IPS-18c (cell line): ENCODE data around the gene QPCT.

ENCODE experiments used
- H3K4me3 ChIP-seq: 2 replicates; pipeline ENCODE4 v1.7.0; 2013; ENCODE audit warnings: low read depth, mild to moderate bottlenecking, low read length, moderate library complexity; ENCODE audit not compliant: insufficient read depth
- H3K9me3 ChIP-seq: one replicate; pipeline ENCODE4 v1.6.1; 2013; ENCODE audit warnings: mild to moderate bottlenecking, low read length, moderate library complexity; ENCODE audit not compliant: control insufficient read depth, insufficient read depth

QPCT gene

GRCh38 chr2:37323176-37323780 is 21.2 kb upstream of the QPCT start:
- H3K4me3 ChIP-seq, result peak overlapping the region; percentile 88
- H3K9me3 ChIP-seq, result no peaks in the 10 kb centered on the region

GRCh38 chr2:37323781-37324535 is 20.5 kb upstream of the QPCT start:
- Histone ChIP-seq H3K4me3 (peak overlapping the region; percentile 88), H3K9me3 (no peaks in the 10 kb centered on the region)

- Histone ChIP-seq H3K4me3 (peak overlapping the region; percentile 88), H3K9me3 (no peaks in the 10 kb centered on the region)
Measured at GRCh38 chr2:37324536-37324785, 20.0 kb upstream of the QPCT start.

- Histone ChIP-seq H3K9me3 (no peaks in the 10 kb centered on the region), H3K4me3 (peak within 1 kb of the TSS; percentile 88)
Measured at GRCh38 chr2:37324786-37325624, 19.4 kb upstream of the QPCT start, which contains the start of gene PRKD3. Gene PRKD3 (minus strand): TSS chr2:37324833. CDS start chr2:37316524, 8,309 bp downstream.

GRCh38 chr2:37325625-37326071 is 18.8 kb upstream of the QPCT start:
- peak overlapping the region; percentile 81; the same call in 1 of the 2 replicates for H3K4me3 ChIP-seq
- no peaks in the 10 kb centered on the region for H3K9me3 ChIP-seq

- Histone ChIP-seq H3K9me3 (no peaks in the 10 kb centered on the region), H3K4me3 (no peak overlapping the region)
Measured at GRCh38 chr2:37326285-37326684, 18.1 kb upstream of the QPCT start.

GRCh38 chr2:37326866-37327634 is 17.4 kb upstream of the QPCT start:
- Histone ChIP-seq H3K9me3 (no peaks in the 10 kb centered on the region), H3K4me3 (no peak overlapping the region)

- H3K4me3 ChIP-seq, result no peak overlapping the region
- no peaks in the 10 kb centered on the region for H3K9me3 ChIP-seq
Measured at GRCh38 chr2:37330681-37331080, 13.7 kb upstream of the QPCT start.

GRCh38 chr2:37332560-37332959 is 11.9 kb upstream of the QPCT start:
- H3K4me3 ChIP-seq, result no peak overlapping the region
- H3K9me3 ChIP-seq, result no peaks in the 10 kb centered on the region

GRCh38 chr2:37333256-37333655 is 11.2 kb upstream of the QPCT start:
- H3K9me3 ChIP-seq, result no peaks in the 10 kb centered on the region

GRCh38 chr2:37335604-37336003 is 8.8 kb upstream of the QPCT start:
- no peak overlapping the region for H3K4me3 ChIP-seq
- H3K9me3 ChIP-seq, result no peaks in the 10 kb centered on the region

More at GRCh38 chr2:37333256-37333655, 11.2 kb upstream of the QPCT start:
- H3K4me3 ChIP-seq, result no peak overlapping the region

- no peaks in the 10 kb centered on the region for H3K9me3 ChIP-seq
- no peak overlapping the region for H3K4me3 ChIP-seq
Measured at GRCh38 chr2:37337620-37338280, 6.7 kb upstream of the QPCT start.

GRCh38 chr2:37338933-37339332 is 5.5 kb upstream of the QPCT start:
- no peak overlapping the region for H3K4me3 ChIP-seq
- H3K9me3 ChIP-seq, result no peaks in the 10 kb centered on the region

- no peak overlapping the region for H3K4me3 ChIP-seq
- no peaks in the 10 kb centered on the region for H3K9me3 ChIP-seq
Measured at GRCh38 chr2:37340637-37341036, 3.8 kb upstream of the QPCT start.

GRCh38 chr2:37342591-37343220 is 1.7 kb upstream of the QPCT start:
- Histone ChIP-seq H3K9me3 (no peaks in the 10 kb centered on the region), H3K4me3 (no peak overlapping the region)
